Measurements from ENCODE around the gene MEF2C. TPM values are rescaled to one million over a fixed set of nuclear protein-coding genes. Genes with fewer than 3 reads are reported as not detected.

The MEF2C gene
- total and polyA plus RNA-seq, 4 donors: 2.8 to 15.9 (median 10.1) TPM

DNA sequence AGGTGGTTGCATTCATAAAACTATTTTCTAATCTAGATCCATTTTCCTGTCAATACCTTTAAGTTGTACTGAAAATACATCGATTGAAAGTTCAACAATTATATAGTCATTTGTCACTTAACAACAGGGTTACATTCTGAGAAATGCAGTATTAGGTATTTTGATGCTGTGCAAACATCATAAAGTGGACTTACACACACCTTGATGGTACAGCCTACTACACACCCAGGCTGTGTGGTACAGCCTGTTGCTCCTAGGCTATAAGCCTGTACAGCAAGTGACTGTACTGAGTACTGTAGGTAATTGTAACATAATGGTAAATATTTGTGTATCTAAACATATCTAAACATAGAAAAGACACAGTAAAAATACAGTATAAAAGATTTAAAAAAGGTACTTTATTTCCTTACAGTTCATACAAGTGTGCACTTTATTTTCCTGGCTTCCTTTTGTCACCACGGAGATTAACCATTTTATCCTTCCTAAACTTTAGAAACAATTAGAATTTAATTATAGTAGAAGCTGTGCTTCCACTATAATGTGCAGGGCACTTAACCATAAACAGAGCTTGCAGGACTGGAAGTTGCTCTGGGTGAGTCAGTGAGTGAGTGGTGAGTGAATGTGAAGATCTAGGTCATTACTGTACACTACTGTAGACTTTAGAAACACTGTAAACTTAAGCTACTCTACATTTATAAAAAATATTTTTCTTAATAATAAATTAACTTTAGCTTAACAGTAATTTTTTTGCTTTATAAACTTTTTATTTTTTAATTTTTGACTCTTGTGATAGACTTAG is 42.9 kb upstream of the MEF2C start:
- TF ChIP-seq GABPA (IDR thresholded peaks at IDR 0.05 in 1 of 2, conservative IDR thresholded peaks at IDR 0.05 in 1 of 2) (no peak), HNF4A (conservative IDR thresholded peaks at IDR 0.05) (no peak), HNF4G (IDR thresholded peaks at IDR 0.05) (no peak), RAD21 (IDR thresholded peaks at IDR 0.05) (no peak), EGR1 (IDR thresholded peaks at IDR 0.05; ENCODE audit: low read depth in 2 of 2) (no peak), TAF1 (conservative IDR thresholded peaks at IDR 0.05) (no peak)
- TF ChIP-seq, protein P1, sequence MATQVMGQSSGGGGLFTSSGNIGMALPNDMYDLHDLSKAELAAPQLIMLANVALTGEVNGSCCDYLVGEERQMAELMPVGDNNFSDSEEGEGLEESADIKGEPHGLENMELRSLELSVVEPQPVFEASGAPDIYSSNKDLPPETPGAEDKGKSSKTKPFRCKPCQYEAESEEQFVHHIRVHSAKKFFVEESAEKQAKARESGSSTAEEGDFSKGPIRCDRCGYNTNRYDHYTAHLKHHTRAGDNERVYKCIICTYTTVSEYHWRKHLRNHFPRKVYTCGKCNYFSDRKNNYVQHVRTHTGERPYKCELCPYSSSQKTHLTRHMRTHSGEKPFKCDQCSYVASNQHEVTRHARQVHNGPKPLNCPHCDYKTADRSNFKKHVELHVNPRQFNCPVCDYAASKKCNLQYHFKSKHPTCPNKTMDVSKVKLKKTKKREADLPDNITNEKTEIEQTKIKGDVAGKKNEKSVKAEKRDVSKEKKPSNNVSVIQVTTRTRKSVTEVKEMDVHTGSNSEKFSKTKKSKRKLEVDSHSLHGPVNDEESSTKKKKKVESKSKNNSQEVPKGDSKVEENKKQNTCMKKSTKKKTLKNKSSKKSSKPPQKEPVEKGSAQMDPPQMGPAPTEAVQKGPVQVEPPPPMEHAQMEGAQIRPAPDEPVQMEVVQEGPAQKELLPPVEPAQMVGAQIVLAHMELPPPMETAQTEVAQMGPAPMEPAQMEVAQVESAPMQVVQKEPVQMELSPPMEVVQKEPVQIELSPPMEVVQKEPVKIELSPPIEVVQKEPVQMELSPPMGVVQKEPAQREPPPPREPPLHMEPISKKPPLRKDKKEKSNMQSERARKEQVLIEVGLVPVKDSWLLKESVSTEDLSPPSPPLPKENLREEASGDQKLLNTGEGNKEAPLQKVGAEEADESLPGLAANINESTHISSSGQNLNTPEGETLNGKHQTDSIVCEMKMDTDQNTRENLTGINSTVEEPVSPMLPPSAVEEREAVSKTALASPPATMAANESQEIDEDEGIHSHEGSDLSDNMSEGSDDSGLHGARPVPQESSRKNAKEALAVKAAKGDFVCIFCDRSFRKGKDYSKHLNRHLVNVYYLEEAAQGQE (IDR thresholded peaks at IDR 0.05): no peak
- TF ChIP-seq, protein P2, sequence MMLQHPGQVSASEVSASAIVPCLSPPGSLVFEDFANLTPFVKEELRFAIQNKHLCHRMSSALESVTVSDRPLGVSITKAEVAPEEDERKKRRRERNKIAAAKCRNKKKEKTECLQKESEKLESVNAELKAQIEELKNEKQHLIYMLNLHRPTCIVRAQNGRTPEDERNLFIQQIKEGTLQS (IDR thresholded peaks at IDR 0.05): no peak
- TF ChIP-seq, protein P3, sequence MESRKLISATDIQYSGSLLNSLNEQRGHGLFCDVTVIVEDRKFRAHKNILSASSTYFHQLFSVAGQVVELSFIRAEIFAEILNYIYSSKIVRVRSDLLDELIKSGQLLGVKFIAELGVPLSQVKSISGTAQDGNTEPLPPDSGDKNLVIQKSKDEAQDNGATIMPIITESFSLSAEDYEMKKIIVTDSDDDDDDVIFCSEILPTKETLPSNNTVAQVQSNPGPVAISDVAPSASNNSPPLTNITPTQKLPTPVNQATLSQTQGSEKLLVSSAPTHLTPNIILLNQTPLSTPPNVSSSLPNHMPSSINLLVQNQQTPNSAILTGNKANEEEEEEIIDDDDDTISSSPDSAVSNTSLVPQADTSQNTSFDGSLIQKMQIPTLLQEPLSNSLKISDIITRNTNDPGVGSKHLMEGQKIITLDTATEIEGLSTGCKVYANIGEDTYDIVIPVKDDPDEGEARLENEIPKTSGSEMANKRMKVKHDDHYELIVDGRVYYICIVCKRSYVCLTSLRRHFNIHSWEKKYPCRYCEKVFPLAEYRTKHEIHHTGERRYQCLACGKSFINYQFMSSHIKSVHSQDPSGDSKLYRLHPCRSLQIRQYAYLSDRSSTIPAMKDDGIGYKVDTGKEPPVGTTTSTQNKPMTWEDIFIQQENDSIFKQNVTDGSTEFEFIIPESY (IDR thresholded peaks at IDR 0.05): no peak
- TF ChIP-seq, protein P4, sequence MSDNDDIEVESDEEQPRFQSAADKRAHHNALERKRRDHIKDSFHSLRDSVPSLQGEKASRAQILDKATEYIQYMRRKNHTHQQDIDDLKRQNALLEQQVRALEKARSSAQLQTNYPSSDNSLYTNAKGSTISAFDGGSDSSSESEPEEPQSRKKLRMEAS (IDR thresholded peaks at IDR 0.05): no peak
- no peaks in the 10 kb centered on the region for H3K36me3 ChIP-seq (ENCODE audit: control insufficient read depth in 4 of 4, insufficient read depth in 3 of 4, low read depth in 1 of 4, low read length in 3 of 4)
- H3K9ac ChIP-seq (ENCODE audit: low read depth in 1 of 2, low read length in 2 of 2): no peak overlapping the region
- H3K27me3 ChIP-seq (ENCODE audit: control insufficient read depth in 4 of 4, insufficient read depth in 4 of 4, low read length in 3 of 4): no peaks in the 10 kb centered on the region
- no peak overlapping the region for H3K4me3 ChIP-seq (ENCODE audit: low read depth in 1 of 3, low read length in 3 of 3)
- H3K4me1 ChIP-seq (ENCODE audit: control insufficient read depth in 4 of 4, insufficient read depth in 4 of 4, low read length in 3 of 4): no peaks in the 10 kb centered on the region
- H3K27ac ChIP-seq (ENCODE audit: low read depth in 1 of 2, low read length in 2 of 2): no peak overlapping the region
- no peak for DNase-seq (ENCODE audit: low spot score)
- 74% methylated on average over 2 of the region's 2 CpGs for WGBS
- no peaks in the 10 kb centered on the region for H3K9me3 ChIP-seq (ENCODE audit: control insufficient read depth in 4 of 4, low read length in 3 of 4)

DNA sequence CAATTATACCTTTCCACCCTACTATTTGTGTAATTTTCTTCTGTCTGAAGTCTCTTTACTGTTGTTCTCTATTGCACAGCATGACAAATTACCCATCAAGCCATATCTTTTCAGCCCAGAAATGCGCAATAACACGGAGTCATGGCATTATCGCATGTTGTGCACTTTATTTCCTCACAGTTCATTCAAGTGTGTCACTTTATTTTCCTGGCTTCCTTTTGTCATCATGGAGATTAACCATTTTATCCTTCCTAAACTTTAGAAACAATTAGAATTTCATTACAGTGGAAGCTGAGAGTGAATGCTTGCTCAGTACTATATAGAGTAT is 41.3 kb upstream of the MEF2C start:
- no peak for DNase-seq (ENCODE audit: low spot score)
- H3K27me3 ChIP-seq (ENCODE audit: control insufficient read depth in 4 of 4, insufficient read depth in 4 of 4, low read length in 3 of 4): no peaks in the 10 kb centered on the region
- H3K9ac ChIP-seq (ENCODE audit: low read depth in 1 of 2, low read length in 2 of 2): no peak overlapping the region
- no peaks in the 10 kb centered on the region for H3K36me3 ChIP-seq (ENCODE audit: control insufficient read depth in 4 of 4, insufficient read depth in 3 of 4, low read depth in 1 of 4, low read length in 3 of 4)
- H3K4me3 ChIP-seq (ENCODE audit: low read depth in 1 of 3, low read length in 3 of 3): no peak overlapping the region
- H3K27ac ChIP-seq (ENCODE audit: low read depth in 1 of 2, low read length in 2 of 2): no peak overlapping the region
- H3K9me3 ChIP-seq (ENCODE audit: control insufficient read depth in 4 of 4, low read length in 3 of 4): no peaks in the 10 kb centered on the region
- 81% methylated on average over 3 of the region's 3 CpGs for WGBS
- H3K4me1 ChIP-seq (ENCODE audit: control insufficient read depth in 4 of 4, insufficient read depth in 4 of 4, low read length in 3 of 4): no peaks in the 10 kb centered on the region
- no peak for TF ChIP-seq FOXA1 (IDR thresholded peaks at IDR 0.05)
- no peak for TF ChIP-seq EGR1 (IDR thresholded peaks at IDR 0.05; ENCODE audit: low read depth in 2 of 2)
- TF ChIP-seq, protein P1 (IDR thresholded peaks at IDR 0.05): no peak
- no peak for TF ChIP-seq HNF4A (conservative IDR thresholded peaks at IDR 0.05)
- TF ChIP-seq, protein P2 (IDR thresholded peaks at IDR 0.05): no peak
- TF ChIP-seq, protein P5, sequence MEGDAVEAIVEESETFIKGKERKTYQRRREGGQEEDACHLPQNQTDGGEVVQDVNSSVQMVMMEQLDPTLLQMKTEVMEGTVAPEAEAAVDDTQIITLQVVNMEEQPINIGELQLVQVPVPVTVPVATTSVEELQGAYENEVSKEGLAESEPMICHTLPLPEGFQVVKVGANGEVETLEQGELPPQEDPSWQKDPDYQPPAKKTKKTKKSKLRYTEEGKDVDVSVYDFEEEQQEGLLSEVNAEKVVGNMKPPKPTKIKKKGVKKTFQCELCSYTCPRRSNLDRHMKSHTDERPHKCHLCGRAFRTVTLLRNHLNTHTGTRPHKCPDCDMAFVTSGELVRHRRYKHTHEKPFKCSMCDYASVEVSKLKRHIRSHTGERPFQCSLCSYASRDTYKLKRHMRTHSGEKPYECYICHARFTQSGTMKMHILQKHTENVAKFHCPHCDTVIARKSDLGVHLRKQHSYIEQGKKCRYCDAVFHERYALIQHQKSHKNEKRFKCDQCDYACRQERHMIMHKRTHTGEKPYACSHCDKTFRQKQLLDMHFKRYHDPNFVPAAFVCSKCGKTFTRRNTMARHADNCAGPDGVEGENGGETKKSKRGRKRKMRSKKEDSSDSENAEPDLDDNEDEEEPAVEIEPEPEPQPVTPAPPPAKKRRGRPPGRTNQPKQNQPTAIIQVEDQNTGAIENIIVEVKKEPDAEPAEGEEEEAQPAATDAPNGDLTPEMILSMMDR (IDR thresholded peaks at IDR 0.05; ENCODE audit: low read depth, low read length, missing input control): no peak
- no peak for TF ChIP-seq NR2F2 (IDR thresholded peaks at IDR 0.05)
- no peak for TF ChIP-seq YY1 (IDR thresholded peaks at IDR 0.05)
- TF ChIP-seq RAD21 (IDR thresholded peaks at IDR 0.05): no peak
- no peak for TF ChIP-seq FOXA2 (IDR thresholded peaks at IDR 0.05)
- TF ChIP-seq, protein P4 (IDR thresholded peaks at IDR 0.05): no peak
- no peak for TF ChIP-seq JUND (IDR thresholded peaks at IDR 0.05)
- TF ChIP-seq HNF4G (IDR thresholded peaks at IDR 0.05): no peak
- no peak for TF ChIP-seq GABPA (IDR thresholded peaks at IDR 0.05 in 1 of 2, conservative IDR thresholded peaks at IDR 0.05 in 1 of 2)
- TF ChIP-seq RXRA (IDR thresholded peaks at IDR 0.05): no peak
